ENCODE data around the gene CDK11B. TPM values are rescaled to one million over a fixed set of nuclear protein-coding genes. Genes with fewer than 3 reads are reported as not detected.

The CDK11B gene
- total RNA-seq, 1 experiment from 2014 or later: 30.1 TPM

DNA sequence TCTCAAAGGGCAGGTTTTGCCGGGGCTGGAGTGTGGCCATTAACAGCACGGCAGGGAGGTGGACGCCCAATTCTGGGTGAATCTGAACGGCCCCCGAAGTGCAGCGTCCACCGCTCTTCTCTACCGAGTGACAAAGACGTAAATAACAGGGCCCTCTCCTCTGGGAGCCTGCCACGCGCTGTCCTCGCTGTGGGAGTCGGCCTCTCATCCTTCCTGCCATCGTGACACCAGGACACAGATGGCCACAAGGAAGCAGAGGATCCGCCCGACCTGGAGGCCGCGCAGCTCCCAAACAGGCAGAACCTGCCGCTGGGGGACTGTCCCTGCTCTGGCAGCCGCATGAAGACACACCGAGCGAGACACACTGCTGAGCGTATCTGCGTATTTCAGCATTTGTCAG is 12.1 kb upstream of the CDK11B start:
- Mint-ChIP-seq H3K36me3 (ENCODE audit: insufficient read depth in 1 of 3, low read depth in 3 of 3) (peaks cover 10 to 49% (median 44%) of the 10 kb centered on the region in 3 experiments; a peak in 6 of 7 replicates), H3K4me1 (no peaks in the 10 kb centered on the region), H3K27ac (no peak overlapping the region), H3K9me3 (no peaks in the 10 kb centered on the region), H3K27me3 (ENCODE audit: low read depth) (no peaks in the 10 kb centered on the region), H3K4me3 (no peak overlapping the region)
- H2BK12ac ChIP-seq (ENCODE audit: insufficient read length, low read depth, low read length): no peak overlapping the region
- WGBS (ENCODE audit: extremely low coverage, insufficient read length, low lambda C conversion rate): no CpG with 5 or more reads among the region's 24 CpGs
- no peak overlapping the region for H2BK120ac ChIP-seq (ENCODE audit: low read depth, low read length, poor library complexity, severe bottlenecking)
- no peak overlapping the region for H2AK5ac ChIP-seq (ENCODE audit: insufficient read length, low read length)
- H3T11ph ChIP-seq (ENCODE audit: low read length): no peak overlapping the region
- H3K14ac ChIP-seq (ENCODE audit: insufficient read depth, low read length): no peak overlapping the region
- no peak overlapping the region for H2BK5ac ChIP-seq (ENCODE audit: insufficient read length, low read length)
- no peak overlapping the region for H4K91ac ChIP-seq (ENCODE audit: insufficient read length, low read depth, low read length)
- no peak overlapping the region for H3K9ac ChIP-seq (ENCODE audit: extremely low read depth, insufficient read length, low read length)
- no peak overlapping the region for H2BK20ac ChIP-seq (ENCODE audit: low read depth, low read length, poor library complexity, severe bottlenecking)
- H3K18ac ChIP-seq (ENCODE audit: insufficient read length, low read depth, low read length): no peak overlapping the region
- no peak for DNase-seq
- no peak overlapping the region for H4K5ac ChIP-seq (ENCODE audit: insufficient read length, low read depth, low read length)
- TF ChIP-seq, protein P1, sequence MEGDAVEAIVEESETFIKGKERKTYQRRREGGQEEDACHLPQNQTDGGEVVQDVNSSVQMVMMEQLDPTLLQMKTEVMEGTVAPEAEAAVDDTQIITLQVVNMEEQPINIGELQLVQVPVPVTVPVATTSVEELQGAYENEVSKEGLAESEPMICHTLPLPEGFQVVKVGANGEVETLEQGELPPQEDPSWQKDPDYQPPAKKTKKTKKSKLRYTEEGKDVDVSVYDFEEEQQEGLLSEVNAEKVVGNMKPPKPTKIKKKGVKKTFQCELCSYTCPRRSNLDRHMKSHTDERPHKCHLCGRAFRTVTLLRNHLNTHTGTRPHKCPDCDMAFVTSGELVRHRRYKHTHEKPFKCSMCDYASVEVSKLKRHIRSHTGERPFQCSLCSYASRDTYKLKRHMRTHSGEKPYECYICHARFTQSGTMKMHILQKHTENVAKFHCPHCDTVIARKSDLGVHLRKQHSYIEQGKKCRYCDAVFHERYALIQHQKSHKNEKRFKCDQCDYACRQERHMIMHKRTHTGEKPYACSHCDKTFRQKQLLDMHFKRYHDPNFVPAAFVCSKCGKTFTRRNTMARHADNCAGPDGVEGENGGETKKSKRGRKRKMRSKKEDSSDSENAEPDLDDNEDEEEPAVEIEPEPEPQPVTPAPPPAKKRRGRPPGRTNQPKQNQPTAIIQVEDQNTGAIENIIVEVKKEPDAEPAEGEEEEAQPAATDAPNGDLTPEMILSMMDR (conservative IDR thresholded peaks at IDR 0.05): no peak
- H3K27me3 ChIP-seq (ENCODE audit: insufficient read depth, low read length): no peaks in the 10 kb centered on the region
- H3K27ac ChIP-seq (ENCODE audit: insufficient read length, low read depth, low read length): no peak overlapping the region
- no peak overlapping the region for H4K8ac ChIP-seq (replicated peaks; ENCODE audit: insufficient read length, low read depth, low read length)
- no peak overlapping the region for H3K23ac ChIP-seq (ENCODE audit: insufficient read length, low read depth, low read length)
- H3K79me1 ChIP-seq (ENCODE audit: insufficient read depth, low read depth, low read length, poor library complexity, severe bottlenecking): no peaks in the 10 kb centered on the region
- H2AFZ ChIP-seq (ENCODE audit: low read length): no peak overlapping the region
- H3K79me2 ChIP-seq (ENCODE audit: insufficient read depth, low read length): no peaks in the 10 kb centered on the region
- no peak overlapping the region for H3K4me2 ChIP-seq (ENCODE audit: insufficient read depth, insufficient read length, low read length)
- H3K23me2 ChIP-seq (ENCODE audit: insufficient read length, low read depth, low read length, poor library complexity, severe bottlenecking): no peaks in the 10 kb centered on the region
- H4K20me1 ChIP-seq (ENCODE audit: control insufficient read depth, insufficient read depth, insufficient read length): no peaks in the 10 kb centered on the region
- H3K4ac ChIP-seq (ENCODE audit: low read depth, low read length): no peak overlapping the region
- no peak overlapping the region for H3K56ac ChIP-seq (ENCODE audit: insufficient read length, low read depth, low read length)
- no peaks in the 10 kb centered on the region for H3K4me1 ChIP-seq (ENCODE audit: insufficient read depth, low read length)
- no peaks in the 10 kb centered on the region for H3K9me3 ChIP-seq (ENCODE audit: control insufficient read depth, low read depth, low read length)
- no peak overlapping the region for H2BK15ac ChIP-seq (ENCODE audit: low read depth, low read length)

Data from H9 (cell line).